Measurements from ENCODE around the gene ZMAT1.
"Not testable (repeated sequence)": the region's sequence is repeated elsewhere in the genome, so short reads cannot be mapped to it uniquely, and the experiment has no call there.

ZMAT1 gene

DNA sequence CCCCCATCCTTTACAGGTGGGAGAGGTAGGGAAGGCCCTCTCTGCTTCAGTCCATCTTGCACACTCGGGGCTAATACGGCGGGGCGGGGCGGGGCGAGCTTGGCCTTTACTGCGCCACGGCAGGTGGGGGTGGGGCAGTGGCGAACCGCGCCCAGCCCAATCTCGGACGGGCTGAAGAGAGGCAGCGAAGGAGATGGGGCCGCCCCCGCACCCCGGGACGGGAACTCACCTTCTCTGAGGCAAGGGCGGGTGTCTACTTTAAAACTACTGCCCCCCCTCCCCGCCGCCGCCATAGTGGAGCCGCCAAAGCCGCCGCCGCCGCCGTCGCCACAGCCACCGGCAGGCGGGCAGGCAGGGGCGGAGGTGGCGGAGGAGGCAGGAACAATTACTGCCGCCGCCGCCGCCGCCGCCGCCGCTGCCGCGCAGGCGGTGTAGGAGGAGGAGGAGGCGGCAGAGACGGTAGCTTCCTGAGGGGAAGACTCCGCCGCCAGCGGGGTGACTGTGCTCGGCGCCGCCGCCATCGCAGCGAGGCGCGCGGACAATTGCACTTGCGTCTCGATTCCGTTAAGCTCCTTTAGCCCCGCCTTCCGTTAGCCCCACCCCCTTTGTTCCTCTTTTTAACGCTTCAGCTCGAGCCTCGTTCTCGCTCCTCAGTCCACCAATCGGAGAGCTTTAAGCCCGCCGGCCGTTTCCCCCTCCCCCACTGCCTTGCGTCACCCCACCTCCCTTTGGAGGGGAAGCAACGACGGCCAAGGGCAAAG lies at the start of gene ZMAT1:
Gene ZMAT1 (minus strand): TSS at position 540 of the 761 bp plus-strand sequence. CDS start 19 bp downstream, at position 521.
- peak; percentile 19 for DNase-seq

DNA sequence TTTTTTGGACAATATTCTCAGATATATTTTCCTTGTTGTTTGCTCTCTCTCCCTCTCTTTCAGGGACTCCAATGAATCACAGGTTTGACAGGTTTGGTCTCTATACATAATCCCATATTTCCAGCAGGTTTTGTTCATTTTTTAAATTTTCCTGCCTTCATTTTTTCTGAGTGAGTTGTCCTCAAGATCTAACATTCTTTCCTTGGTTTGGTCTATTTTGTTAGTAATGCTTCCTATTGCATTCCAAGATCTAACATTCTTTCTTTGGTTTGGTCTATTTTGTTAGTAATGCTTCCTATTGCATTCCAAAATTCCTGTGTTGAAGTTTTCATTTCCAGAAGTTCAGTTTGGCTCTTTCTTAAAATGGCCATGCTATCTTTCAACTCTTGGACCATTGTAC lies 45.3 kb upstream of the ZMAT1 start:
- DNase-seq, result no peak

GRCh38 chrX:101973066-101973465 lies 41.2 kb upstream of the ZMAT1 start:
- DNase-seq, result no peak

- DNase-seq, result not testable (repeated sequence)
Measured at GRCh38 chrX:101964923-101965539, 33.2 kb upstream of the ZMAT1 start.

GRCh38 chrX:101958139-101958538 lies 26.3 kb upstream of the ZMAT1 start:
- DNase-seq, result no peak

DNA sequence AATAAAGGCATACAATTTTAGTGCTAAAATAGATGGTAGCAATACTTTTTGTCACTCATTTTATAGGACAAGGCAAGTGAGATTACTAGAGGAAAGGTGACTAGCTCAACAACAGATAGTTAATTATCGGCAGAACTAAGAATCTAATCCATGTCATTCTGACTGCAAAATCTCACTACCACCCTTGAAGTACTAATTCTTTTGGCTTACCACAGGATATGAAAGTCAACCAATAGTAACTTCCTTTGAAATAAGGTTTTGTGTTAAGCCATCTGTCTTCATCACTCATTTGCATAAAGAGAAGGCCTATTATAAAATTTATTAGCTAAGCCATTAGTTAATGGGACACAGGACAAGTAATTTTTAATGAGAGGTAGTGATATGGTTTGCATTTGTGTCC lies 25.3 kb upstream of the ZMAT1 start:
- DNase-seq, result no peak

DNA sequence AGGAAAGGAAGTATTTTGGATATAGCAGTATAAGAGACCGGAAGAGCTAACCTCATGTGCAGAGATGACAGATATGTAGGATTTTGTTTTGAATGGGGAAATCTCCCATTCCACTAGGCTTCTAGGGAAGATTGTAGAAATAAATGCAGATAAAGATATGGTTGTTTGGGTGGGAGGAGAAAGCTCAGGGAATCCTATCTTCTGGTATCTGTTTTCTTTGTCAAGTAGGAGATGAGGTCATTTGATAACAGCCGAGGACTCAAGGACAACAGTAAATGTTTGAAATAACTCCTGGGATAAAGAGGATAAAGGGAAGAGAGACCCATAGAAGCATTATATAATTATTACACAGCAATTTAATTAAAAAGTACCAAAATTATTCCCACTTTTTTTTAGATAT lies 24.7 kb upstream of the ZMAT1 start:
- no peak for DNase-seq

DNA sequence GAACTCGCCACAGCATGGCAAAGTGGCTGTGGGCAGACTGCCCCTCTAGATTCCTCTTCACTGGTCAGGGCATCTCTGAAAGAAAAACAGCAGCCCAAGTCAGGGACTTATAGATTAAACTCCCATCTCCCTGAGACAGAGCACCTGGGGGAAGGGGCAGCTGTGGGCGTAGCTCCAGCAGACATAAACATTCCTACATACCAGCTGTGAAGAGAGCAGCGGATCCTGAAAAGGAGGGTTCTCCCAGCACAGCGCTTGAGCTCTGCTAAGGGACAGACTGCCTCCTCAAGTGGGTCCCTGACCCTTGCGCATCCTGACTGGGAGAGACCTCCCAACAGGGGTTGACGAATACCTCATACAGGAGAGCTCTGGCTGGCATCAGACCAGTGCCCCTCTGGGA lies 18.8 kb upstream of the ZMAT1 start:
- no peak for DNase-seq

- DNase-seq, result no peak
Measured at GRCh38 chrX:101932249-101932570, 383 bp upstream of the ZMAT1 start.

- DNase-seq, result no peak
Measured at GRCh38 chrX:101931136-101931487, 715 bp downstream of the ZMAT1 start.

DNA sequence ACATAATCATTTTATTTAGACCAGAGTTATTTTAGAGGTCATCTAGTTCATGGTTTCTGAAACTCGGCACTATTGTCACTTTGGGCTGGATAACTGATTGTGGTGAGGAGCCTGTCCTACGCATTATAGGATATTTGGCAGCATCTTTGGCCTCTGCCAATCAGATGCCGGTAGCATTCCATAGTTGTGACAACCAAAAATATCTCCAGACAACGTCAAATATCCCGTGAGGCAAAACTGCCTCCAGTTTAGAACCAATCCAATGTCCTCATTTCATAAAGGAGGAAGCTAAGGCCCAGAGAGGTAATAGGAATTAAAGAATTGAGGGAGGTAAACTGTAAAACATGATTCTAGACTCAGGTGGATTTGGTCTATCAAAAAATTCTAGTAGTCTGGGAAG lies 6.1 kb downstream of the ZMAT1 start:
- DNase-seq, result no peak

GRCh38 chrX:101918751-101919150 lies 13.1 kb downstream of the ZMAT1 start:
- no peak for DNase-seq

- DNase-seq, result no peak
Measured at GRCh38 chrX:101906136-101906796, 25.6 kb downstream of the ZMAT1 start.

DNA sequence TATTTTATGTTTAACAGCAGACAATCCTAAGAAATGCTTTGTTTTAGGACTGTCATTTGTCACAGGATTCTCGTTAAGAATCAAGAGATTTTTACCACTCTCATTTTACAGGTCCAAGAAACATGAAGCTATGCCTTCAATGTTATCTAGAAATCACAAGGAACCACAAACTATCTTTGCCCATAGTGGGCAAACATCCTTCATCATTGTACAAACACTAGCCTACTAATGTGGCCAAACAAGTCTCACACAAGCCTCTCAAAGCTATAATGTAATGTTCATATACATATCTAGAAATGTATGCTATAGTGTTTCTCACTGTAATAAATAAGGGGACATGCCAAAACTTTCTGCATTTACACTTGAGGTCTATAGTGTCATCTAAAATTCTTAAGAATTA lies 26.8 kb downstream of the ZMAT1 start:
- no peak for DNase-seq
